GM18520 (cell line): ENCODE data around the gene TCEANC2.

Experiments used
- ATAC-seq: cut with Tn5 transposase; IDR thresholded peaks from one replicate; pipeline ENCODE4 v1.9.1; 2021; ENCODE audit not compliant: unreplicated experiment

TCEANC2 gene

GRCh38 chr1:54132495-54132894 is 79.1 kb downstream of the TCEANC2 start:
- ATAC-seq: no peak

- no peak for ATAC-seq
Measured at GRCh38 chr1:54134295-54134694, 80.9 kb downstream of the TCEANC2 start.

- ATAC-seq: no peak
Measured at GRCh38 chr1:54135436-54136120, 82.2 kb downstream of the TCEANC2 start.

- ATAC-seq: no peak
Measured at GRCh38 chr1:54136269-54136896, 83.0 kb downstream of the TCEANC2 start.

GRCh38 chr1:54136963-54137533 is 83.6 kb downstream of the TCEANC2 start:
- no peak for ATAC-seq

GRCh38 chr1:54137534-54138061 is 84.2 kb downstream of the TCEANC2 start:
- no peak for ATAC-seq

- ATAC-seq: no peak
Measured at GRCh38 chr1:54138994-54139393, 85.6 kb downstream of the TCEANC2 start.

GRCh38 chr1:54139711-54140110 is 86.3 kb downstream of the TCEANC2 start:
- ATAC-seq: no peak

- no peak for ATAC-seq
Measured at GRCh38 chr1:54142146-54142900, 88.9 kb downstream of the TCEANC2 start.

GRCh38 chr1:54144366-54144765 is 91.0 kb downstream of the TCEANC2 start:
- ATAC-seq: no peak

GRCh38 chr1:54149734-54150133 is 96.3 kb downstream of the TCEANC2 start:
- ATAC-seq: no peak

- ATAC-seq: no peak
Measured at GRCh38 chr1:54151013-54151412, 97.6 kb downstream of the TCEANC2 start.

GRCh38 chr1:54152696-54153095 is 99.3 kb downstream of the TCEANC2 start, which contains the start of gene CDCP2:
Gene CDCP2 (minus strand): TSS chr1:54153000. CDS start chr1:54152922, 78 bp downstream.
- no peak for ATAC-seq

- ATAC-seq: no peak
Measured at GRCh38 chr1:54153535-54154439, 100.4 kb downstream of the TCEANC2 start.
